ENCODE results near the gene ZNF280B. TPM values are rescaled to one million over a fixed set of nuclear protein-coding genes. Genes with fewer than 3 reads are reported as not detected.

The ZNF280B gene
- total and polyA plus RNA-seq, 2 of the 13 experiments (the other 11 are each of a cell fraction or from before 2014, with no cell fraction given): 3.7 to 3.9 TPM

- H4K20me1 ChIP-seq (ENCODE audit: insufficient read depth, low read length): no peaks in the 10 kb centered on the region
- FAIRE-seq (peak; percentile 69), ATAC-seq (peak; percentile 90), DNase-seq (ENCODE audit: low spot score) (peak; percentile 48)
- H3K4me3 ChIP-seq (replicated peaks in 1 of 3; ENCODE audit: insufficient read depth in 1 of 3, low read depth in 2 of 3, low read length in 3 of 3): peak overlapping the region; percentile 47 to 69 (median 68)
- H3K9ac ChIP-seq (ENCODE audit: insufficient read depth, low read depth, low read length): peak overlapping the region; percentile 55
- TSS peak; percentile 87 for BruUV-seq (replicated peaks)
- WGBS (ENCODE audit: low lambda C conversion rate): 0% methylated on average over 5 of the region's 5 CpGs
- H3K27me3 ChIP-seq (ENCODE audit: control insufficient read depth in 1 of 2, insufficient read depth in 2 of 2, low read length in 2 of 2): peaks cover 0 to 4% of the 10 kb centered on the region in 2 experiments; a peak in 2 of 5 replicates
- CTCF ChIA-PET (ENCODE audit: low intra/inter-chr PET ratio, low total read pairs): no interaction called here
- peaks cover 21% of the 10 kb centered on the region for H3K4me1 ChIP-seq (ENCODE audit: insufficient read depth, low read length)
- H3K36me3 ChIP-seq (replicated peaks in 1 of 2; ENCODE audit: control insufficient read depth in 1 of 2, insufficient read depth in 2 of 2, low read length in 2 of 2): no peaks in the 10 kb centered on the region; a peak in 1 of 5 replicates
- in situ Hi-C loops (cut with HindIII; ENCODE audit: extremely low pct_ligation_motif_present, low pct_unique_long_range_greater_than_20kb) (no loop called here), intact Hi-C loops (cut with micrococcal nuclease; ENCODE audit: unreplicated experiment) (no loop called here)
- H3K79me2 ChIP-seq (ENCODE audit: insufficient read depth, low read length): no peaks in the 10 kb centered on the region
- peak overlapping the region; percentile 93 for H3K4me2 ChIP-seq (ENCODE audit: low read depth, low read length)
- TF ChIP-seq ZNF800 (CRISPR knock-in tag; IDR thresholded peaks at IDR 0.05) (0 out of 2 replicates have a peak, but pooled peaks have one; percentile 49), SIN3A (IDR thresholded peaks at IDR 0.05; ENCODE audit: borderline replicate concordance, low read depth, low read length) (peak; percentile 25; the same call in 1 of the 2 replicates), BCL3 (CRISPR knock-in tag; IDR thresholded peaks at IDR 0.05) (no peak), ZNF850 (CRISPR knock-in tag; conservative IDR thresholded peaks at IDR 0.05) (no peak), ZNF652 (CRISPR knock-in tag; IDR thresholded peaks at IDR 0.05; ENCODE audit: borderline replicate concordance, low read depth) (peak; percentile 87)
- H2AFZ ChIP-seq (ENCODE audit: low read length): peak overlapping the region; percentile 96
- no peaks in the 10 kb centered on the region for H3K9me3 ChIP-seq (ENCODE audit: low read length)
- H3K27ac ChIP-seq (ENCODE audit: extremely low read length, insufficient read depth, low read length): peak overlapping the region; percentile 32
- POLR2A ChIA-PET: interaction anchor here (0.9 to 2.1 kb wide), 3 partner anchors 8 to 13 kb away, joined by 3 to 32 read pairs (median 3); partner anchors contain the start of gene ZNF280B
Observed at GRCh38 chr22:22519591-22519990, 11.0 kb upstream of the ZNF280B start.

Data from HepG2 (cell line).